SH-SY5Y (cell line): ENCODE measurements around the gene CCNF.

ENCODE experiments used
- GATA2 ChIP-seq: IDR thresholded peaks from 2 replicates; pipeline ENCODE4 v1.6.1; 2011; ENCODE audit warnings: mild to moderate bottlenecking, low read depth, low read length
- GATA3 ChIP-seq: IDR thresholded peaks from 2 replicates; pipeline ENCODE4 v1.6.1; 2011; ENCODE audit warnings: low read depth, mild to moderate bottlenecking, low read length, moderate library complexity

DNA sequence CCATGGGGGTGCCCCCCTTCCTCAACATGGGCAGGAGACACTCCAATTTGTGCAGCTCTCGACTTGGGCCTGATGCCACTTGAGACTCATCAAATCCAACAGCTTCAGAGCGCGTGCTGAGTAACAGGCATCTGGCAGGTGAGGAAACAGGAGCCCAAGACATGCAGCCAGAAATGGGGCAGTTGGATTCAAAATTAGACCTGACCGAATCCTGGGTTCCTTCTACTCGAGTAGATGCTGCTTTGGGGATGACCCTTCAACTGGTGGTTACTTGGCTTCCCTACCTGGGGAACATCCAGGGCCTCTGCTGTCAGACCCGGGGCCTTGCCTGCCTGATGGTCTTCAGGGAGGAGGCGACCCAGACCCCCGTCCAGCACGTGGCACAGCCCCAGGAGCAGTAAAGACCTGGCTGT is 41.4 kb downstream of the CCNF start:
- TF ChIP-seq GATA2 = no peak
- no peak for TF ChIP-seq GATA3
